GM19452 (cell line): ENCODE data around the gene ZNF365.
"Not testable (repeated sequence)": the region's sequence is repeated elsewhere in the genome, so short reads cannot be mapped to it uniquely, and the experiment has no call there.

Source experiments
- ATAC-seq: cut with Tn5 transposase; IDR thresholded peaks from one replicate; pipeline ENCODE4 v1.9.1; 2021; ENCODE audit not compliant: unreplicated experiment

The ZNF365 gene

DNA sequence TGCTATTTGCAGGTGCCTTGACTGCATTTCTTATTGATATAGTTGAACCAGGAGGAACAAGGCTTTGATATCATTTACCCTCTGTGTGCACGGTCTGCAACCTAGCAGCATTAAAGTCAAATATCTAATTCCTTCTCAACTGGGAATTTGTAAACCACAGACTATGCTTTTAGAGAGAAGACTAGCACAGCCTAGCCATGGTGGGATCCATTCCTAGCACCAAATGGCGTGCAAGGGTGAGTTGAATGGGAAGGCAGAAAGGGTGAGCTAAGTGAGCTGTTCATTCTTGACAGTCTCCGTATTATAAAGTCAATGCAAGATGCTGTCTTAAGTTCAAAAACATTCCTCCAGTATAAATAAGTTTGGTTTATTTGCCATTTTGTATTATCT is 2.9 kb downstream of the ZNF365 start:
- ATAC-seq = no peak

DNA sequence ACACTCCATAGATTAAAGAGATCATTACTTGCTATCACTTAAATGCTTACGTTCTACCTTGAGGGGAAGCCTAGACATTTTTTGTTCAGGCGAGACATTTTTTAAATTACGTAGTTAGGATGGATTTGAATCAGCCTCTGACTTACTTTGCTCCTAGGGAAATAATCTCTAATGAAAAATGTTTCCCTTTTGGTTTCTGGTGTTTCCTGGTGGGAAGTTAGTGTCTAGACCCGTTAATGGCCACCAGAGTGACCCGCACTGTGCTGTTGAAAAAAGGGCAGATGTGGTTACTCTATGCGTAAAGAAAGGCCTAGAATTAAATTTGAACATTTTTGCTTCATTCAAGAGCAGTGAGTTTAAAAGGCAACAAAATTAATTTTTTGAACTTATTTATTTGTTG is 3.8 kb downstream of the ZNF365 start:
- ATAC-seq = no peak

DNA sequence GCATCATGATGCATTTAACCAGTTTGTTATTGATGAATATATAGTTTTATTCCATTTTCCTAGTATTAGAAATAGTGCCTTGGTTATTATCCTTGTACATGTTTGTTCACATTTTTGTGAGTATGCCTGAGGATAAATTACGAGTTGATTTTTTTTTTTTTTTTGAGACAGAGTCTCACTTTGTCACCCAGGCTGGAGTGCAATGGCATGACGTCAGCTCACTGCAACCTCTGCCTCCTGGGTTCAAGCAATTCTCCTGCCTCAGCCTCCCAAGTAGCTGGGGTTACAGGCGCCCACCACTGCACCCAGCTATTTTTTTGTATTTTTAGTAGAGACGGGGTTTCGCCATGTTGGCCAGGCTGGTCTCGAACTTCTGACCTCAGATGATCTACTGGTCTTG is 4.7 kb downstream of the ZNF365 start:
- not testable (repeated sequence) for ATAC-seq

- no peak for ATAC-seq
These were observed 5.2 kb downstream of the ZNF365 start for GRCh38 chr10:62379394-62379793.

GRCh38 chr10:62380016-62380415 is 5.8 kb downstream of the ZNF365 start:
- ATAC-seq = no peak

DNA sequence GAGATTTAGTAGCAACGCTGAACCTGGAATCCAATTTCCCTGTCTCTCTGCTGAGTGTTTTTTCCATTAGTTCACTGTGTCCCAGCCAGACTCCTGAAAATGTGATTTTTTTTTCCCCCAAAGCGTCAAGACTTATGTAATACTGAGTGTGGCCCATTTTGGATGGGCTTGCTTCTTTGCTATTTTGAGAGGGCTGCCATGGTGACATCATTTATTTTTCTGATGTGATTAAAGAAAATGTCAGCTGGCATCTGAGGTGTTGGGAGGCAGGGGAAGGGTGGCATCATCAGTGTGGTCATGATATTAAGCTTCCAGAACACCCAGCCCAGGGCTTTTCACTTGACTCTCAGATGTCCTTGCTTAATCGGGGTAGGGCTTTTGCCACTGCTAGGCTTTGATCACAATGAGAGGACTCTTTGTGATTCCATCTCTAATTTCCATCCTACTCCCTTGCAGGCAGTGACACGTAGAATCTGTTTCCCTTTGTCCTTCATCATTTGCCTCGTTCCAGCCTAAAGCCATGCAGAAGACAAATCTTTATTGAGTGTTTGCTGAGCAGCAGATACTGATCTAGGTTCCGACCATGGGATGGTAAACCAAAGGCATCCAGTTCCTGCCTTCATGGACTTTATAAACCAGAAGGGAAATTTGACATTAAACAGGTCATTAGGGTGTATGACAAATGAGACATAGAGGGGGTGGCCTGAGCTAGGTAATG is 7.4 kb downstream of the ZNF365 start:
- no peak for ATAC-seq

DNA sequence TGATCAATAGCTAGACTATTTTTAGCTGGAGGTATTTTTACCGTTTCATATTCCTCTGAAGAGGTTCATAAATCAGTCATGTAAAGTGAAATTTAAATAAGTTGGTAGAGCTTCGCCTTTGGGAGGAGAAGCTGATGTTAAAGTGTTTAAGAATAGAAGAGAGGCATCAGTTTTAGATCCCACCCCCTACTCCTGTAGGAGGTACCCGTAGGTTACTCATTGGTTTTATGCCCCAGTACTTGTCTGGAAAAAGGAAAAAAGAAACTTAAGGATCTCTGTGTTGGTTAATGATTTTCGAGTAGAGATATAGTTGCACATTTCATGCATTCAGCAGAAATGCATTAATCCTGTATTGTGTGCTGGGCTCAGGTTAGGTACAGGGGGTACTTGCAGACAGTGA is 8.7 kb downstream of the ZNF365 start:
- ATAC-seq = no peak

DNA sequence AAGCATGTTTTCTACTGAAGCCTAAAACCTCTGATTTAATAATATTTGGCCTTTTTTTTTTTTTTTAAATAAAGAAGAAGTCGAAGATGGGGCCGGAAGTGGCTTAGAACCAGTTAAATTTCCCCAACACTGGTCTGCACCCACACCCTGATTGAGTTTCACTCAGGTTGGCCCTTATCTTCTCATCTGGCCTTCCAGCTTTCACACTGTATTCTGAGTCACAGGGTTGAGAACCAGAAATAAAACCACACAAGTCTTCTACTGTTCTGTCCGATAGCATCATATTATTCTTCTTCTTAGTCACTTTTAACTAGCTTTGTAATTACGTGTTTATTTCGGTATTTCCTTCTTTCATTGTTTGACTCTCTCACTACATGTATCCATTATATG is 9.9 kb downstream of the ZNF365 start:
- no peak for ATAC-seq

- no peak for ATAC-seq
These were observed 10.4 kb downstream of the ZNF365 start for GRCh38 chr10:62384447-62385081.

GRCh38 chr10:62386356-62387320 is 12.5 kb downstream of the ZNF365 start:
- ATAC-seq = no peak

DNA sequence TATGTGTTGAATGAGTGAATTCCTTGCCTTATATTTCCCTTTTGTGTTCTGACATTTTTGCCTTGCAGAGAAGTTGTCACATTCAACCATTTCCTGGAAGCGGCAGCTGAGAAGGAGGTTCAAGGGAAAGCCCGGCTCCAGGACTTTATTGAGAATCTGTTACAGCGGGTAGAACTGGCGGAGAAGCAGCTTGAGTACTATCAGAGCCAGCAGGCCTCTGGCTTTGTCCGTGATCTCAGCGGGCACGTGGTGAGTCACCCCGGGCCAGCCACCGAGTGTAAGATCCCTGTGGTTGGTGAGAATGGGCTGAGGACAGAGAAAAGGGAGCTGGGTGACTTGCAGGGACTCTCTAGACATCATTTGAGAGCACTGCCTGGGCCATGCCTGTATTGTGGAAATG is 14.2 kb downstream of the ZNF365 start:
- no peak for ATAC-seq

GRCh38 chr10:62390497-62391176 is 16.5 kb downstream of the ZNF365 start:
- ATAC-seq = no peak

DNA sequence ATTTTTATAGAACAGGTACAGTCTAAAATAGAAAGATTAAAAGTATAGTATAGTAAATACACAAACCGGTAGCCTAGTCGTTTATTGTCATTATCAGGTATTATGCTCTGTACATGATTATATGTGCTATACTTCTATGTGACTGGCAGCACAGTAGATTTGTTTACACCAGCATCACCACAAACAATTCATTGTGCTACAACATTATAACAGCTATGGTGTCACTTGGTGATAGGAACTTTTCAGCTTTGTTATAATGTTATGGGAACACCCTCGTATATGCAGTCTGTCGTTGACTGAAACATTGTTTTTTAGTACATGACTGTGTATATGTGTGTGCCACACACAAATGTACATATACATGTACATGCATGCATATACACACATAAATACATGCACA is 19.1 kb downstream of the ZNF365 start:
- ATAC-seq = no peak

GRCh38 chr10:62394556-62395018 is 20.4 kb downstream of the ZNF365 start:
- ATAC-seq = no peak

- no peak for ATAC-seq
These were observed 21.7 kb downstream of the ZNF365 start for GRCh38 chr10:62395892-62396291.

- no peak for ATAC-seq
These were observed 22.7 kb downstream of the ZNF365 start for GRCh38 chr10:62396864-62397263.

DNA sequence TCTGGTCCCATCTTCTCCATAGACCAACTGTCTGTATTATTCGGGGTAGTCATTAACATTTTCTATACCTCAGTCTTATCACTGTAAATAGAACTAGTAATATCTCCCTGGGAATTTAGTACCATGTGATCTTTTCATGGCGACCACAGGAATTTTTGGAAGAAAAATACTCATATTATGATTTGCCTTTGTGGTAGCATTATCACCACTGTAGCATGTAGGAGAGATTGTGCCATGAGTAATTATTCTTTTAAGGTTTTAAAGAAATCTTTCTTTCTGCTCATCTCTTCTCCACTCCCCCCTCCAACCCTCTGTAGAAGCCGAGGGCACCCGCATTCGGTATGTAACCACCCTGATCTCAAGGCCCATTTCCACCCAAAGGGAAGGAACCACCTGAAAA is 25.0 kb downstream of the ZNF365 start:
- ATAC-seq = no peak

GRCh38 chr10:62402508-62402907 is 28.3 kb downstream of the ZNF365 start:
- no peak for ATAC-seq

GRCh38 chr10:62410528-62410927 is 36.4 kb downstream of the ZNF365 start:
- ATAC-seq = not testable (repeated sequence)

DNA sequence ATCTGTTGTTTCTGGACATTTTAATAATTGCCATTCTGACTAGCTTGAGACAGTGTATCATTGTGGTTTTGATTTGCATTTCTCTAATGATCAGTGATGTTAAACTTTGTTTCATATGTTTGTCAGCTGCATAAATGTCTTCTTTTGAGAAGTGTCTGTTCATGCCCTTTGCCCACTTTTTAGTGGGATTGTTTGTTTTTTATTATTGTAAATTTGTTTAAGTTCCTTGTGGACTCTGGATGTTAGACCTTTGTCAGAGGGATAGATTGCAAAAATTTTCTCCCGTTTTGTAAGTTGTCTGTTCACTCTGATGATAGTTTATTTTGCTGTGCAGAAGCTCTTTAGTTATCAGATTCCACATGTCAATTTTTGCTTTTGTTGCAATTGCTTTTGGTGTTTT is 36.8 kb downstream of the ZNF365 start:
- ATAC-seq = not testable (repeated sequence)

- ATAC-seq = no peak
These were observed 38.9 kb downstream of the ZNF365 start for GRCh38 chr10:62413048-62413447.
